NOMO-1 treated with dmso at 0.1 percent for 144 hours (cell line): ENCODE results near the gene ALOX5AP.

ENCODE experiments used
- DNase-seq: peaks from one replicate; lab custom pipeline; 2025; ENCODE audit not compliant: unreplicated experiment; lab: John Stamatoyannopoulos, UW

ALOX5AP gene

DNA sequence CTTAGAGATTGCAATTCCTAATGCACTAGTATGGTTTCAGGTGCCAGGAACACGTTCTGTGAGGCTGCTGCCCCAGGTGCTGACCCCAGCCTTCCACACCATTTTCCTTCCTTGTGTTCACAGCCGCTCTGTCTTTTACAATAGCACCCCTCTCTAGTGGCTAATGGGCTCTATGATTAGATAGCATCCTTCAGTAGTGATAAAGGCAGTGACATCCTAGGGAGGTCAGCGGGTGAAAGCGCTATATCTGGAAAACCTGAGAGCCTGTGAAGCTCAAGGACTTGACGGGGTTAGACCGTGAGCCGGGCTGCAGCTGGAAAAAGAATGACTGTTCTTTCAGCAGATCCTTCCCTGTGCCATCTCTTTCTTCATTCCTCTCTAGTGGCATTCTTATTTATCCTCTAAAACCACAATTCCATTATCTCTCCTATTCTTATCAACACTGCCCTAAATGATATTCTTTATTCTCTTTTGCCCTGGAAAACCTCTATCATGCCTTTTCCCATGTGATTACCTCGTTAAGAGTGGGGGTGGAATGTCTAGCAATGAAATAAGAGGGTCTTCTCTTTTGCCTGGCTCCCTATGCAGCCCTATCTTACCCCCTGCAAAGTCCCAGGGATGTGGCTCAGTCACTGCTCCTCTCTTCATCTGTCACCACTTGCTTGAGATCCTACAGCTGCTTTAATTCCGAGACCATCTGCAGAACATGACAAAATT, 21.8 kb downstream of the ALOX5AP start:
- DNase-seq, result no peak

GRCh38 chr13:30759748-30760147, 24.4 kb downstream of the ALOX5AP start:
- DNase-seq, result no peak

DNA sequence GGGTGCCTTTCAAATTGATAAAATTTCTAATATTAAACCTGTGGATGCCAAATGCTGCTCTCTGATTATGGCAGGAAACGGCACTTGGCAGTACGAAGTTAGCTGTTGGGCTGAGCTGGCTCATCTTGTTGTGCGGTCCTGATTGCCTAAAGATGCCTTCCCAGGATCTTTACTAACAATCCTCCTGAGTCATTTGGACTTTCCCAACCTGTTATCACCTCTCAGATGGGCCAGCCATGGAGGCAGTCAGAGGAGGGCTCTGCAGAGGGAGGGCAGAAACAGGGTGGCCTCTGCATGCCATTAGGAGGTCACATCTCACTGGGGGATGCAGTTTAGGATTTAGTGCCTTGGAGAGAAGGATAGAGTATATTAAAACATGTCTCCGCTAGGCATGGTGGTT, 27.3 kb downstream of the ALOX5AP start:
- no peak for DNase-seq

DNA sequence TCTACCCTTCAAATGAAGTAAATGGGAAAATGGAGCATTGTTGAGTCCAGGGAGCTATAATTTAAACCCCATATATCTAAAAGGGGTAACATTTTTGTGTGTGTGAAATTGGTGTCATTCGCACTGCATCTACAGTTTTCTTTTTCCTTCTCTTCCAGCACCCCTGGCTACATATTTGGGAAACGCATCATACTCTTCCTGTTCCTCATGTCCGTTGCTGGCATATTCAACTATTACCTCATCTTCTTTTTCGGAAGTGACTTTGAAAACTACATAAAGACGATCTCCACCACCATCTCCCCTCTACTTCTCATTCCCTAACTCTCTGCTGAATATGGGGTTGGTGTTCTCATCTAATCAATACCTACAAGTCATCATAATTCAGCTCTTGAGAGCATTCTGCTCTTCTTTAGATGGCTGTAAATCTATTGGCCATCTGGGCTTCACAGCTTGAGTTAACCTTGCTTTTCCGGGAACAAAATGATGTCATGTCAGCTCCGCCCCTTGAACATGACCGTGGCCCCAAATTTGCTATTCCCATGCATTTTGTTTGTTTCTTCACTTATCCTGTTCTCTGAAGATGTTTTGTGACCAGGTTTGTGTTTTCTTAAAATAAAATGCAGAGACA, 28.6 kb downstream of the ALOX5AP start:
- no peak for DNase-seq

- DNase-seq, result no peak
Observed at GRCh38 chr13:30766231-30766630, 30.9 kb downstream of the ALOX5AP start.

DNA sequence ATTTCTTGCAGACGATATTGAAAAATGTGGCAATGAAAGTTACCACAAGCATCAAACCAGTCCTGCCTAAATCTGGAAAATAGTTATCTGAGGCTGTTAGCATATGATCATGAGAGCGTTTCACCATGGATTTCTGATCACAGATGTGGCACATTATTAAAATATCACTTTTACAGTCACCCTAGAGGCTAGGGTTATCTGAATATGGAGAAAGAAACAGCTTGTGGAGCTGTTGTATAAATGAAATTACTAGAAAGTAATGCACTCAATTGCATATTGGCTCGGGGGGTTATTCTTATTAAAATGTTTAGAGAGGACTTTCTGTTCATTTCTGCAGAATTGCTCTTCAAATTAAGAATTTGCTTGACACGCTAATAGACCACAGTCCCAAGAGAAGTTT, 35.6 kb downstream of the ALOX5AP start:
- DNase-seq, result no peak

- no peak for DNase-seq
Observed at GRCh38 chr13:30773561-30773960, 38.2 kb downstream of the ALOX5AP start.

DNA sequence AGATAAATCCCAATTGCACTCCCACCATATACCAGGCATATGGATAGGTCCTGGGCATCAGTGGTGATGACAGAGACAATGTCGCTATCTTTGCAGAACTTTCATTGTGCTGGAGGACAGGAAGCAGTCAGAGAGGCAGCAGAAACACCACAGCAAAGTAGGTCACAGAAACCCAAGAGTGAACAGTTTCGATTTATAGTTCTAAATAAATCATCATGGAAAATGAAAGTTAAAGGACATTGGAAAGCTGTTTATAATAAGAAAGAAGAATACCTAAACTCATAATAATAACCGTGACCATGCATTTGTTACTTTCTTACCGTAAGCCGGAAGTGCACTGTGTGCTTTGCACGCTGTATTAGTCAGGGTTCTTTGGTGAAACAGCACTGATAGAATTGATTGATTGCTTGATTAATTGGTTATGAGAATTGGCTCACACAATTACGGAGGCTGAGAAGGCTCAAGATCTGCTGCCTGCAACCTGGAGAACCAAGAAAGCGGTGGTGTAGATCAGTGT, 38.9 kb downstream of the ALOX5AP start:
- DNase-seq, result no peak

- DNase-seq, result peak; percentile 25
Observed at GRCh38 chr13:30776661-30777060, 41.3 kb downstream of the ALOX5AP start.

DNA sequence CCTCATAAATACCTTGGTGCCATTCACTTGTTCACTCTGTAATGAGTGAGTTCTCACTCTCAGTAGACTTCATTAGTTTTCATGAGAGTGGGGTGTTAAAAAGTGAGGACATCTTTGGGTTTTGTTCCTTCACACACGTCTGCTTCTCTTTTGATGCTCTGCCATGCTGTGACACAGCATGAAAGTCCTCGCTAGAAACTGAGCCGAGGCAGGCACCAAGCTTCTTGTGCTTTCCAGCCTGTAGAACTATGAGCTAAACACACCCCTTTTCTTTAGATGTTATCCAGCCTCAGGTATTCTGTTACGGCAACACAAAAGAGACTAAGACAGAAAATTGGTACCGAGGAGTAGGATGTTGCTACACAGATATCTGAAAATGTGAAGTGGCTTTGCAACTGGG, 43.7 kb downstream of the ALOX5AP start:
- no peak for DNase-seq

DNA sequence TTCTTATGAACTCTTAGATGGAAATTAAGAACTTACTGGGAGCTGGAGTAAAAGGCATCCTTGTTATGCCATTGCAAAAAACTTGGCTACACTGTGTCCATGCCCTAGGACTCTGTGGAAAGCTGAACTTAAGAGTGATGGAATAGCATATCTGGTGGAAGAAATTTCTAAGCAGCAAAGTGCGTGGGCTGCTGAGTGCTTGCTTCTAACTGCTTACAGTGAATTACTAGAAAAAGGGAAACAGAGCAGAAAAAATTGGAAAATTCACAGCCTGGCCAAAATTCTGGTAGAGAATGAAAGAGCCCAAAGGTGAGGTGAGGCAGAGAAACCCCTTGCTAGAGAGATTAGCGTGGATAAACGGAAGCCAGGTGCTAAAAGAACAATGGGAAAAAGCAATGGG, 44.3 kb downstream of the ALOX5AP start:
- no peak for DNase-seq

DNA sequence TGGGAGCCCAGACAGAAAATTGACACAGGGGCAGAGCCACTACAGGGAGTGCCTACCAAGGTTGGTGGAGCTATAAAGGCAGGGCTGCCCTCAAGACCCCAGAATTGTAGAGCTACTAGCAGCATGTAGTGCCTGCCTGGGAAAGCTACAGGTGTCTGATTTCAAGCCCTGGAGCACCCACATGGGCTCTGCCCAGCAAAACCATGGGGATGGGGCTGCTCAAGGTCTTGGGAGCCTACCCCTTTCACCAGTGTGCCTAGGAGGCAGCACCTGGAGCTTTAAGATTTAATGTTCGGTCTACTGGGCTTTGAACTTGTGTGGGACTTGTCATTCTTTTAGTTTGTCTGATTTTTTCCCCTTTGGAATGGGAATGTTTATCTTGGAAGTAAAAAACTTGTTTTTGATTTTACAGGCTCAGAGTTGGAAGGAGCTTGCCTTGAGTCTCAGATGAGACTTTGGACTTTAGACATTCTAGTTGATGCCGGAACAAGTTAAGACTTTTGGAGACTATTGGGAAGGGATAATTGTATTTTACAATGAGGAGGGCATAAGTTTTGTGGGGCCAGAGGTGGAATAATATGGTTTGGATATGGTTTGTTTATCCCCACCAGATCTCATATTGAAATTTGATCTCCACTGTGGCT, 45.1 kb downstream of the ALOX5AP start:
- DNase-seq, result no peak

GRCh38 chr13:30785191-30785850, 50.0 kb downstream of the ALOX5AP start:
- no peak for DNase-seq

GRCh38 chr13:30786648-30787047, 51.3 kb downstream of the ALOX5AP start:
- no peak for DNase-seq

GRCh38 chr13:30787738-30788525, 52.6 kb downstream of the ALOX5AP start:
- DNase-seq, result no peak

GRCh38 chr13:30789166-30789862, 54.0 kb downstream of the ALOX5AP start:
- DNase-seq, result no peak

DNA sequence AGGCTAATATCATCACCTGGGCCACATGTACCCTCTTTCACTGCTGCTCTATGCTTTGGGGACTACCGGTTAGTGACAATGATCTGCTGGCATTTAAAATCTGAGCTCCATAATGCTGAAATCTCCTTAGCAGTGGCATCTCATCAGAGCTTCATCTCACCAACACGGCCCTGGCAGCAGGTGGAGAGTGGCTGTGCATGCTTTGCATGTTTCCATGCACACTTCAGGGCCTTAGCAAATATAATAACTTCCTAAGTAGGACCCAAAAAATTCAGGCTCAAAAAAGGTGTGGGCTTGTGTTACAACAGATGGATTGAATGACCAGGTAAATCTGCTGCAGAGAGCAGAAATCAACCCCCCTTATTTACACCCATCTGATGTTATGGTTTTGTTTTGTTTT, 55.2 kb downstream of the ALOX5AP start:
- no peak for DNase-seq

GRCh38 chr13:30791354-30792001, 56.1 kb downstream of the ALOX5AP start:
- DNase-seq, result no peak

- DNase-seq, result no peak
Observed at GRCh38 chr13:30792285-30793000, 57.1 kb downstream of the ALOX5AP start.
